Activated B cell treated with CpG ODN at 0.5 μM for 24 hours (primary cell): ENCODE results near the gene DLG2. TPM values are rescaled to one million over a fixed set of nuclear protein-coding genes. Genes with fewer than 3 reads are reported as not detected.

Experiments
- ATAC-seq: fragments of 200-7000 bp; cut with Tn5 transposase; one replicate; pipeline ENCODE4 v1.10.0; 2021; ENCODE audit warnings: low read depth, mild to moderate bottlenecking, moderate library complexity
- CTCF ChIA-PET: fragments of 350-600 bp; sonication (Branson Sonifier 250); formaldehyde crosslinking; loops from one replicate; lab custom pipeline; 2021; ENCODE audit warnings: antibody characterized with exemption; lab: Charles Lee
- POLR2A ChIA-PET: fragments of 350-600 bp; sonication (Branson Sonifier 250); formaldehyde crosslinking; loops from one replicate; lab custom pipeline; 2021; ENCODE audit warnings: antibody characterized with exemption; lab: Charles Lee
- DNase-seq: peaks from one replicate; pipeline ENCODE4 v3.0.0; 2022
- H3K27ac Mint-ChIP-seq: one replicate; pipeline ENCODE4 v1.8.0; 2020; ENCODE audit warnings: mixed read lengths
- H3K27me3 Mint-ChIP-seq: one replicate; pipeline ENCODE4 v1.8.0; 2021; ENCODE audit warnings: mixed read lengths
- H3K36me3 Mint-ChIP-seq: one replicate; pipeline ENCODE4 v1.8.0; 2021; ENCODE audit warnings: low read depth, mixed read lengths
- H3K4me1 Mint-ChIP-seq: one replicate; pipeline ENCODE4 v1.8.0; 2021; ENCODE audit warnings: mixed read lengths
- H3K4me3 Mint-ChIP-seq: one replicate; pipeline ENCODE4 v1.8.0; 2020; ENCODE audit warnings: mild to moderate bottlenecking, mixed read lengths
- H3K9me3 Mint-ChIP-seq: one replicate; pipeline ENCODE4 v1.8.0; 2020; ENCODE audit warnings: mixed read lengths
- CTCF ChIP-seq: fragments of 200-600 bp; IDR thresholded peaks from one replicate; pipeline ENCODE4 v1.8.0; 2022; ENCODE audit warnings: antibody characterized with exemption, mild to moderate bottlenecking
- intact Hi-C: fragments of 100-400 bp; cut with micrococcal nuclease; formaldehyde crosslinking; loops from one replicate; pipeline ENCODE4 v1.15.1; 2024
- total RNA-seq: library from RNA; stranded (reverse); gene quantifications from 2 replicates; pipeline ENCODE4 v1.2.3, GENCODE V29; 2022

The DLG2 gene
- total RNA-seq, 1 donor from 2014 or later: 2.7 TPM

- Mint-ChIP-seq H3K9me3 (no peaks in the 10 kb centered on the region), H3K27ac (no peak overlapping the region), H3K4me1 (no peaks in the 10 kb centered on the region), H3K27me3 (peaks cover 2% of the 10 kb centered on the region), H3K36me3 (no peaks in the 10 kb centered on the region), H3K4me3 (no peak overlapping the region)
- CTCF ChIA-PET: no interaction called here
- intact Hi-C loops: no loop called here
- TF ChIP-seq CTCF: no peak
- DNase-seq (no peak), ATAC-seq (no peak)
- POLR2A ChIA-PET: no interaction called here
These were observed 2162.8 kb downstream of the DLG2 start for GRCh38 chr11:83464160-83464944.

GRCh38 chr11:83459798-83460197 lies 2167.3 kb downstream of the DLG2 start:
- no peaks in the 10 kb centered on the region for H3K9me3 Mint-ChIP-seq
- ChIA-PET POLR2A (interaction anchor here (0.6 kb wide), 1 partner anchor 85 kb away, joined by 5 read pairs; no protein-coding TSS in a partner anchor), CTCF (no interaction called here)
- H3K4me1 Mint-ChIP-seq: no peaks in the 10 kb centered on the region
- H3K4me3 Mint-ChIP-seq: no peak overlapping the region
- ATAC-seq (no peak), DNase-seq (no peak)
- no peaks in the 10 kb centered on the region for H3K27me3 Mint-ChIP-seq
- H3K27ac Mint-ChIP-seq: no peak overlapping the region
- intact Hi-C loops: no loop called here
- H3K36me3 Mint-ChIP-seq: no peaks in the 10 kb centered on the region
- TF ChIP-seq CTCF: no peak

GRCh38 chr11:83456566-83456965 lies 2170.6 kb downstream of the DLG2 start:
- H3K36me3 Mint-ChIP-seq: no peaks in the 10 kb centered on the region
- H3K9me3 Mint-ChIP-seq: no peaks in the 10 kb centered on the region
- TF ChIP-seq CTCF: no peak
- no peak overlapping the region for H3K4me3 Mint-ChIP-seq
- H3K27me3 Mint-ChIP-seq: no peaks in the 10 kb centered on the region
- ATAC-seq (no peak), DNase-seq (no peak)
- CTCF ChIA-PET: no interaction called here
- H3K4me1 Mint-ChIP-seq: no peaks in the 10 kb centered on the region
- intact Hi-C loops: no loop called here
- H3K27ac Mint-ChIP-seq: no peak overlapping the region
- POLR2A ChIA-PET: no interaction called here

GRCh38 chr11:83456075-83456474 lies 2171.1 kb downstream of the DLG2 start:
- H3K4me3 Mint-ChIP-seq: no peak overlapping the region
- no peak overlapping the region for H3K27ac Mint-ChIP-seq
- POLR2A ChIA-PET: no interaction called here

GRCh38 chr11:83455356-83455755 lies 2171.8 kb downstream of the DLG2 start:
- no peaks in the 10 kb centered on the region for H3K36me3 Mint-ChIP-seq
- no peak overlapping the region for H3K4me3 Mint-ChIP-seq
- no peaks in the 10 kb centered on the region for H3K9me3 Mint-ChIP-seq
- no peaks in the 10 kb centered on the region for H3K4me1 Mint-ChIP-seq
- ChIA-PET CTCF (no interaction called here), POLR2A (no interaction called here)
- DNase-seq: no peak
- intact Hi-C loops: no loop called here
- no peak overlapping the region for H3K27ac Mint-ChIP-seq
- H3K27me3 Mint-ChIP-seq: no peaks in the 10 kb centered on the region
- no peak for ATAC-seq
- TF ChIP-seq CTCF: no peak

More at GRCh38 chr11:83456075-83456474, 2171.1 kb downstream of the DLG2 start:
- no peaks in the 10 kb centered on the region for H3K4me1 Mint-ChIP-seq
- no peaks in the 10 kb centered on the region for H3K27me3 Mint-ChIP-seq
- DNase-seq: no peak
- no peaks in the 10 kb centered on the region for H3K9me3 Mint-ChIP-seq
- intact Hi-C loops: no loop called here
- TF ChIP-seq CTCF: no peak
- H3K36me3 Mint-ChIP-seq: no peaks in the 10 kb centered on the region
- ATAC-seq: no peak
- CTCF ChIA-PET: no interaction called here
